Caco-2 (cell line): ENCODE results near the gene C1QTNF7. TPM values are rescaled to one million over a fixed set of nuclear protein-coding genes. Genes with fewer than 3 reads are reported as not detected.

Experiments used
- BruUV-seq: library from RNA; stranded (reverse); fragments of 400-500 nt; replicated peaks from 2 replicates; lab custom pipeline; 2021; lab: Mats Ljungman, UMichigan
- CTCF ChIA-PET: fragments of 300-600 bp; sonication (Branson Sonifier 250); formaldehyde crosslinking; loops from one replicate; lab custom pipeline; 2022; ENCODE audit warnings: antibody characterized with exemption; lab: Charles Lee
- POLR2A ChIA-PET: fragments of 300-600 bp; sonication (Branson Sonifier 250); formaldehyde crosslinking; loops from one replicate; lab custom pipeline; 2022; ENCODE audit warnings: antibody characterized with exemption; lab: Charles Lee
- DNase-seq, 2 experiments: peaks; one replicate each; pipeline versions ENCODE4 v3.0.0 to v3.0.0-alpha.2; 2020 to 2022
- H3K27me3 ChIP-seq: replicated peaks from 2 replicates; pipeline ENCODE4 v1.6.0; 2011; ENCODE audit warnings: low read length; ENCODE audit not compliant: control insufficient read depth, insufficient read depth
- H3K36me3 ChIP-seq: 2 replicates; pipeline ENCODE4 v1.5.1; 2011; ENCODE audit warnings: low read length; ENCODE audit not compliant: control insufficient read depth, insufficient read depth
- H3K4me1 ChIP-seq: fragments of 250-450 bp; sonication (Bioruptor Pico); 2 replicates; pipeline ENCODE4 v1.5.1; 2020; ENCODE audit warnings: mild to moderate bottlenecking
- H3K4me3 ChIP-seq: 2 replicates; pipeline ENCODE4 v1.5.1; 2011; ENCODE audit warnings: low read depth, mild to moderate bottlenecking, control low read depth, low read length
- H3K9me3 ChIP-seq: fragments of 250-450 bp; sonication (Bioruptor Pico); 2 replicates; pipeline ENCODE4 v1.5.1; 2020; ENCODE audit warnings: mild to moderate bottlenecking, moderate library complexity
- H3K27ac Mint-ChIP-seq: one replicate; pipeline ENCODE4 v1.8.0; 2022; ENCODE audit warnings: mixed read lengths; ENCODE audit not compliant: unreplicated experiment
- H3K27me3 Mint-ChIP-seq: one replicate; pipeline ENCODE4 v1.8.0; 2022; ENCODE audit warnings: mixed read lengths; ENCODE audit not compliant: insufficient read depth, unreplicated experiment
- H3K36me3 Mint-ChIP-seq: one replicate; pipeline ENCODE4 v1.8.0; 2022; ENCODE audit warnings: mild to moderate bottlenecking, mixed read lengths; ENCODE audit not compliant: insufficient read depth, unreplicated experiment
- H3K4me1 Mint-ChIP-seq: one replicate; pipeline ENCODE4 v1.8.0; 2022; ENCODE audit warnings: low read depth, mixed read lengths; ENCODE audit not compliant: unreplicated experiment
- H3K4me3 Mint-ChIP-seq: one replicate; pipeline ENCODE4 v1.8.0; 2022; ENCODE audit warnings: mild to moderate bottlenecking, moderate library complexity, mixed read lengths; ENCODE audit not compliant: unreplicated experiment
- H3K9me3 Mint-ChIP-seq: one replicate; pipeline ENCODE4 v1.8.0; 2022; ENCODE audit warnings: mixed read lengths; ENCODE audit not compliant: unreplicated experiment
- intact Hi-C: fragments of 100-400 bp; cut with micrococcal nuclease; formaldehyde crosslinking; loops from one replicate; pipeline ENCODE4 v1.10.0; 2022; ENCODE audit not compliant: unreplicated experiment
- total RNA-seq: library from RNA; stranded (reverse); gene quantifications from 2 replicates; pipeline ENCODE4 v1.2.3, GENCODE V29; 2022
- TF ChIP-seq, protein P1 (sequence below), 2 experiments: fragments of 200-600 bp in 1 of 2; IDR thresholded peaks; 1 replicate in 1 of 2; 2 replicates in 1 of 2; pipeline versions ENCODE4 v1.5.1 to v1.8.0; 2011 to 2022; ENCODE audit warnings: antibody characterized with exemption in 1 of 2, control low read depth in 1 of 2, inconsistent platforms in 1 of 2, low read depth in 1 of 2, low read length in 1 of 2, mild to moderate bottlenecking in 1 of 2, moderate library complexity in 1 of 2; ENCODE audit not compliant: insufficient read depth in 1 of 2, severe bottlenecking in 1 of 2, unreplicated experiment in 1 of 2

Gene C1QTNF7
- total RNA-seq, 1 experiment from 2014 or later, result not detected

DNA sequence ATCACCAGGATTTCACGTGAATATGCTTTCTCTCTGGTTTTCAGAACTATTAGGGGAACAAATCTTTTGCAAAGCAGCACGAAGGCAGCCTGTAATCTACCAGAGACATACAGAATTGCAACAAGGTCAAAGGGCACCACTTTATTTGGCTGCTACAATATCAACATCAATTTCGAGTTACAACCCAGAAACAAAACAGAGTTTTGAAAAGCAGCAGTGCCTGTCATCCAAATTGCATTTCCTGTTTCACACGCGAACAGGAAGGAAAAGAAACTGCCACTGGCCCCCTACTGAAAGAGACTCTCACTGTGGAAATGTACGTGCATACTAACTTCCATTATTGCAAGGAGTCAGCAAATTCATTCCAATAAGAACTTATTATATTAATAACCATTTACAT lies 17.1 kb upstream of the C1QTNF7 start:
- DNase-seq, result no peak
- no peak overlapping the region for H3K4me3 Mint-ChIP-seq
- no peak overlapping the region for H3K27ac Mint-ChIP-seq
- H3K9me3 Mint-ChIP-seq, result no peaks in the 10 kb centered on the region
- TF ChIP-seq, protein P1, sequence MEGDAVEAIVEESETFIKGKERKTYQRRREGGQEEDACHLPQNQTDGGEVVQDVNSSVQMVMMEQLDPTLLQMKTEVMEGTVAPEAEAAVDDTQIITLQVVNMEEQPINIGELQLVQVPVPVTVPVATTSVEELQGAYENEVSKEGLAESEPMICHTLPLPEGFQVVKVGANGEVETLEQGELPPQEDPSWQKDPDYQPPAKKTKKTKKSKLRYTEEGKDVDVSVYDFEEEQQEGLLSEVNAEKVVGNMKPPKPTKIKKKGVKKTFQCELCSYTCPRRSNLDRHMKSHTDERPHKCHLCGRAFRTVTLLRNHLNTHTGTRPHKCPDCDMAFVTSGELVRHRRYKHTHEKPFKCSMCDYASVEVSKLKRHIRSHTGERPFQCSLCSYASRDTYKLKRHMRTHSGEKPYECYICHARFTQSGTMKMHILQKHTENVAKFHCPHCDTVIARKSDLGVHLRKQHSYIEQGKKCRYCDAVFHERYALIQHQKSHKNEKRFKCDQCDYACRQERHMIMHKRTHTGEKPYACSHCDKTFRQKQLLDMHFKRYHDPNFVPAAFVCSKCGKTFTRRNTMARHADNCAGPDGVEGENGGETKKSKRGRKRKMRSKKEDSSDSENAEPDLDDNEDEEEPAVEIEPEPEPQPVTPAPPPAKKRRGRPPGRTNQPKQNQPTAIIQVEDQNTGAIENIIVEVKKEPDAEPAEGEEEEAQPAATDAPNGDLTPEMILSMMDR (IDR thresholded peaks at IDR 0.05; ENCODE audit: insufficient read depth in 1 of 2, low read depth in 1 of 2, low read length in 1 of 2, severe bottlenecking in 1 of 2, unreplicated experiment in 1 of 2), result no peak
- CTCF ChIA-PET, result no interaction called here
- H3K27me3 ChIP-seq, result no peaks in the 10 kb centered on the region; the same call in 1 of the 2 replicates
- no TSS peak for BruUV-seq
- no peaks in the 10 kb centered on the region for H3K36me3 ChIP-seq
- H3K36me3 Mint-ChIP-seq, result no peaks in the 10 kb centered on the region
- POLR2A ChIA-PET, result no interaction called here
- H3K9me3 ChIP-seq, result no peaks in the 10 kb centered on the region
- peaks cover 21% of the 10 kb centered on the region for H3K27me3 Mint-ChIP-seq
- H3K4me1 Mint-ChIP-seq, result no peaks in the 10 kb centered on the region
- H3K4me1 ChIP-seq, result no peaks in the 10 kb centered on the region
- intact Hi-C loops, result no loop called here
- H3K4me3 ChIP-seq, result no peak overlapping the region

DNA sequence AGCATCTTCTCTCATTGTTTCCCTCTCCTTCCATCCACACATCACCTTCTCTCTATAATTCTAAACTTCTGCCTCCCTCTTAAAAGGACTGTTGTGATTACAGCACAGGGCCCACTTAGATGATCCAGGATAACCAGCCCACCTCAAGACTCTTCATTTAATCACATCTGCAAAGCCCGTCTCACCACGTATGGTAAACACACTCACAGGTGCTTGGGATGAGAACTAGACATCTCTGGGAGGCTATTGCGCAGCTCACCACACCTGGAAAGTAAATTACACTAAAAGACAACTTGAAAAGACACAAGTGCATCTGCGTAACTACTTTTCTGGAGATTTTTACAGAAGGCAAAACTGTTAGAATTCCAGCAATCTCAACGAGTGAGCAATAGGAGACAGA lies 15.4 kb upstream of the C1QTNF7 start:
- no peaks in the 10 kb centered on the region for H3K9me3 ChIP-seq
- no peak for DNase-seq
- TF ChIP-seq, protein P1 (IDR thresholded peaks at IDR 0.05; ENCODE audit: insufficient read depth in 1 of 2, low read depth in 1 of 2, low read length in 1 of 2, severe bottlenecking in 1 of 2, unreplicated experiment in 1 of 2), result no peak
- H3K4me3 Mint-ChIP-seq, result no peak overlapping the region
- H3K4me1 ChIP-seq, result no peaks in the 10 kb centered on the region
- BruUV-seq, result no TSS peak
- no peak overlapping the region for H3K4me3 ChIP-seq
- no peak overlapping the region for H3K27ac Mint-ChIP-seq
- H3K9me3 Mint-ChIP-seq, result no peaks in the 10 kb centered on the region
- H3K4me1 Mint-ChIP-seq, result no peaks in the 10 kb centered on the region
- H3K36me3 Mint-ChIP-seq, result no peaks in the 10 kb centered on the region
- H3K36me3 ChIP-seq, result no peaks in the 10 kb centered on the region
- ChIA-PET POLR2A (no interaction called here), CTCF (no interaction called here)
- no peaks in the 10 kb centered on the region; the same call in 1 of the 2 replicates for H3K27me3 ChIP-seq
- intact Hi-C loops, result no loop called here
- peaks cover 14% of the 10 kb centered on the region for H3K27me3 Mint-ChIP-seq

DNA sequence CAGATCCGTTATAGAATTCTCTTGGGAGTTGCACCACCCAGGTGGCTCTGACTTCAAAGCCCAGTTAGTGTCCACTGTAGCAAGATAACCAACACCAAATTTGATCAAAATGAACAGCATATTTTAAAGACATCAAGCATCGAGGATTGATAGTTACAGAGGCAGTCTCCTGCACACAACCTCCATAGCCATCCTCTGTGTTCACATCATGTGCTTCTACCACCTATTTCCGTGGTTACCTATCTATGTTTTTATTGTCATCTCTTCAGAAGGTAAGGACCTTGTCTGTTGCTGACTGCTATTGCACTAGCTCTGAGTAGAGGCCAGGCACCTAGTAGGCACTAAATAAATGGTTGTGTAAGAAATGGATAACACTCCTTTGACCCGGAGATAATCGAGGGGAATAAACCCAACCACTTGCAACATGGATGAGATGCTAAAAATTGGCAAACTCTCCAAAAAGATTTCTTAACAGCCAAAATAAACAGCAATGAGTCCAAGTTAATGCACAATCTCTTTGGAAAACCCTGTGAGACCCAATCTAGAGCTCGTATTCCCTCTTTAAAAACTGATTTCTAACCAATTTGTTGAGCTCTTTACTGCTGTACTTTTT lies 14.7 kb upstream of the C1QTNF7 start:
- TF ChIP-seq, protein P1 (IDR thresholded peaks at IDR 0.05; ENCODE audit: insufficient read depth in 1 of 2, low read depth in 1 of 2, low read length in 1 of 2, severe bottlenecking in 1 of 2, unreplicated experiment in 1 of 2), result no peak
- Mint-ChIP-seq H3K36me3 (no peaks in the 10 kb centered on the region), H3K9me3 (no peaks in the 10 kb centered on the region), H3K27me3 (peaks cover 16% of the 10 kb centered on the region), H3K27ac (no peak overlapping the region), H3K4me3 (no peak overlapping the region), H3K4me1 (peaks cover under 1% of the 10 kb centered on the region)
- no peaks in the 10 kb centered on the region for H3K9me3 ChIP-seq
- CTCF ChIA-PET, result no interaction called here
- no peak for DNase-seq
- no peak overlapping the region for H3K4me3 ChIP-seq
- no peaks in the 10 kb centered on the region for H3K36me3 ChIP-seq
- intact Hi-C loops, result no loop called here
- H3K27me3 ChIP-seq, result no peaks in the 10 kb centered on the region; the same call in 1 of the 2 replicates
- no peaks in the 10 kb centered on the region for H3K4me1 ChIP-seq
- POLR2A ChIA-PET, result no interaction called here
- no TSS peak for BruUV-seq
